OCI-LY7 (cell line): ENCODE data around the gene USP8.

ENCODE experiments used
- EZH2phosphoT487 ChIP-seq: fragments of 200-600 bp; sonication (generic); IDR thresholded peaks from 2 replicates; pipeline ENCODE4 v1.6.1; 2018; ENCODE audit warnings: low read depth, borderline replicate concordance, mild to moderate bottlenecking, mixed run types, antibody characterized with exemption, low read length, moderate library complexity, mixed read lengths
- TF ChIP-seq, protein P1 (sequence below): fragments of 200-600 bp; sonication (generic); conservative IDR thresholded peaks from 2 replicates; pipeline ENCODE4 v1.5.1; 2014; ENCODE audit warnings: mild to moderate bottlenecking, antibody characterized with exemption, low read length, moderate library complexity, mixed read lengths

DNA sequence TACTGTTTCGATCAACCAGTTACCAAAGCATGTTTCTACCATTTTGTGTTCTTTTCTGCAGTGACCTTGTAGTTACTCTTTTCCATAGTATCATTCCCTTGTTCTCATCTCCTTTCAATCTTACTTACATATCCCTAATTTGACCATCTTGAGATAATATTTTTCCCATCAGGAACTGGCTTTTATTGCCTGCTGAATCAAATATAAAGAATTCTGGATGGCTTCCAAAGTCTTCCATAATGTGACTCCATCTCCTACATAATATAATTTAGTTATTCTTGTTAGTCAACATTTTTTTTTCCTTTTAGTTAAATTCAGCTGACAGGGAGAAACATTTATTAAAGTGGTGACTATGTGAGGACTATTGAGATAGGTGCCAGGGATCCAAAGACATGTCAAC lies 7.0 kb downstream of the USP8 start:
- TF ChIP-seq, protein P1, sequence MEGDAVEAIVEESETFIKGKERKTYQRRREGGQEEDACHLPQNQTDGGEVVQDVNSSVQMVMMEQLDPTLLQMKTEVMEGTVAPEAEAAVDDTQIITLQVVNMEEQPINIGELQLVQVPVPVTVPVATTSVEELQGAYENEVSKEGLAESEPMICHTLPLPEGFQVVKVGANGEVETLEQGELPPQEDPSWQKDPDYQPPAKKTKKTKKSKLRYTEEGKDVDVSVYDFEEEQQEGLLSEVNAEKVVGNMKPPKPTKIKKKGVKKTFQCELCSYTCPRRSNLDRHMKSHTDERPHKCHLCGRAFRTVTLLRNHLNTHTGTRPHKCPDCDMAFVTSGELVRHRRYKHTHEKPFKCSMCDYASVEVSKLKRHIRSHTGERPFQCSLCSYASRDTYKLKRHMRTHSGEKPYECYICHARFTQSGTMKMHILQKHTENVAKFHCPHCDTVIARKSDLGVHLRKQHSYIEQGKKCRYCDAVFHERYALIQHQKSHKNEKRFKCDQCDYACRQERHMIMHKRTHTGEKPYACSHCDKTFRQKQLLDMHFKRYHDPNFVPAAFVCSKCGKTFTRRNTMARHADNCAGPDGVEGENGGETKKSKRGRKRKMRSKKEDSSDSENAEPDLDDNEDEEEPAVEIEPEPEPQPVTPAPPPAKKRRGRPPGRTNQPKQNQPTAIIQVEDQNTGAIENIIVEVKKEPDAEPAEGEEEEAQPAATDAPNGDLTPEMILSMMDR, result no peak
- no peak for TF ChIP-seq EZH2phosphoT487
